Stimulated activated naive CD4-positive, alpha-beta T cell treated with Interleukin-2 at 50 U/mL for 16 hours (primary cell): ENCODE measurements around the gene STARD3NL.
"Not testable (repeated sequence)": the region's sequence is repeated elsewhere in the genome, so short reads cannot be mapped to it uniquely, and the experiment has no call there.

Experiments used
- DNase-seq: peaks from one replicate; lab custom pipeline; 2025; lab: John Stamatoyannopoulos, UW

The STARD3NL gene, protein sequence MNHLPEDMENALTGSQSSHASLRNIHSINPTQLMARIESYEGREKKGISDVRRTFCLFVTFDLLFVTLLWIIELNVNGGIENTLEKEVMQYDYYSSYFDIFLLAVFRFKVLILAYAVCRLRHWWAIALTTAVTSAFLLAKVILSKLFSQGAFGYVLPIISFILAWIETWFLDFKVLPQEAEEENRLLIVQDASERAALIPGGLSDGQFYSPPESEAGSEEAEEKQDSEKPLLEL

DNA sequence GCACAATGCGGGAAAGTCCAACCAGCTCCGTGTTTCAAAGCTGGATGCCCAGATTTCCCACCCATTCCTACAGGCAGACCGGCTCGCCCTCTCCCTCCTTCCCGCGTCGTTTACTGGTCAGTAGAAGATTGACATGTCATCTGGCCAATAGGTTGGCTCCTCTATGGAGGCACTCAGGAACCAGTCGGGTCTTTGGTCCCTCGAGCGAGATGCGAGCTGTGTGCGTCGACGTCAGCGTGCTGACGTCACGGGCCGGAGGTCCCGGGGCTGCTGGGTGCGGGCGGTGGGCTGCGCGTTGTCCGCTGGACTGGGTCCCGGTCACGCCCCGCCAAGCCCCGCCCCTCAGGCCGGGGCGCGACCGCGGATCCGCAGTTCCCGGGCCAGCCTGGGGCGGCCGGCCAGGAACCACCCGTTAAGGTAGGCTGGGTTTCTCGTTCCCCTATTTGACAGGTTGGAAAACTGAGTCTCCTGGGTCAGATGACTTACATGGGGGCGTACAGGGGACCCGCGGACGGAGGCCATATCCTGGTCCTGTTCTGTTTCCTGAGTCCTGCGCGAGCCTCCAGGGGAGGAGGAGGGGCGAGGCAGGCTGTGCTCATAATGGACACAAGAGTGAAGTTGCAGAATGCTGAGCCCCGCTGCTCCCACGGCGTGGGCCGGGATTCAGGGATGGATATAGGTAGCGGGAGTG lies at the start of gene STARD3NL:
Gene STARD3NL (plus strand): TSS at position 242 of the 691 bp plus-strand sequence. CDS start 29,260 bp downstream, outside the sequence.
- peak; percentile 88 for DNase-seq

DNA sequence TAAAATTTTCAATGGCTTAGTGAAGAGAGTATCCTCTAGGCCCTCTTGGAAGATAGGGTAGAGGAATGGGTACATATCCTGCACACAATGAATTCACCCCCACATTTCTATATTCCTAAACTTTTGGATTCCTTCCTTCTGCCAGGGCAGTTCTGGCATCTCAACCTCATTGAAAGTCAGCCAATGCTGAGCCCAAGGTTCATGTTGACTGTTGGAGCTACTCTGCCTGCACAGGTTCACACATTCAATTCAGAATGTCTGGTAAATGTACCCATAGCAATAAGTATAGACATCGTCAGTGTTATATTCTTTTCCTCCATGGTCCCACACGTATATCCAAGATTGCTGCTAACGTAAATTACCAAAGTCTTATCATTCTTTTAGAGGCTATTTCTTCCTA lies 48.9 kb upstream of the STARD3NL start:
- no peak for DNase-seq

DNA sequence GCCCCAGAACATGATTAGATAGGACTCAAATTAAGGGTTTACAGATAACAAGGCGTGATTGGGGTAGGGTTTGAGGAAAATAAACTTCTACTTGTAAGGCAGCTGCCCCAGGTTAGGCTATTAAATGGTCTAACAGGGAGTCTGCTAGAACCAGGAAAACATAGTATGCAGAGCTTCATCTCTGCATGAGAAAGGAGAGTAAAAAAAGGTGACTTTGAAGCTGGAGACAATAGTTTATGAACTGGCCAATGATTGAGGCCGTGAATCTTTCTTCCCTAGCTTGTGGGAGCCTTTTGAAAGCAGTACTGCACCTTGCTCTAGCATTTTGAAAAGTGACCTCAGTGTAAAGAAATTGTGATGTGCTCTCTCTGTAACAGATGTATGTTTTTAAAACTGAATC lies 48.5 kb upstream of the STARD3NL start:
- no peak for DNase-seq

DNA sequence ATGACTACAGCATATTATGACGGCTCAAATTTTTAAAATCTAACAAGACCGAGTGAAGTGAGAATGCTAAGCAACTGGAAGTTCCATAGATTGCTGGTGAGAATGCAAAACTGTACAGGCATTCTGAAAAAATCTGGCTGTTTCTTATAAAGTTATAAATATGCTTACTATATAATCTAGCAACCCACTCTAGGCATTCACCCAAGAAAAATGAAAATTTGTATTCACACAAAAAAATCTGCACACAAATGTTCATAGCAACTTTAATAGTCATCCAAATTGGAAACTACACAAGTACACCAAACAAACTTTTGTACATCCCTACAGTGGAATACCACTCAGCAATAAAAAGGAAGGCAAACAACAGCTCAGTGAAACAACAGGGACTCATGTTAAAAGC lies 39.9 kb upstream of the STARD3NL start:
- DNase-seq, result no peak

DNA sequence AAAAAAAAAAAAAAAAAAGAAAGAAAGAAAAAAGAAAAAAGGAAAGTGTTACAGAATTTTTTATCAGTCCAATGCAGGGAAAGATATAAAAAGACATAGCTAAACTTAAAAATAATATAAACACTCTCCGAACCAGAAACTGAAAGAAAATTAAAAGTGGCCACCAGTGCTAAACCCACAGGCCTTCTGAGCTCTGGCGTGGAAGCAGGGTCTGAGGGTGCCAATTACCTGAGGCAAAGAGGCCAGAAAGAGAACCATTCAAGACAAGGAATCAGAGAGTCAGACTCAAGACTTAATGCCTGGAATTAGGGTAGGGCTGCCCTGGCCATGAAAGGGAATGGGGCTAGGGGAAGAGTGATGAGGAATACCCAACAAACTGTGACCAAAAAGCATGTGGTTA lies 36.9 kb upstream of the STARD3NL start:
- DNase-seq, result no peak

DNA sequence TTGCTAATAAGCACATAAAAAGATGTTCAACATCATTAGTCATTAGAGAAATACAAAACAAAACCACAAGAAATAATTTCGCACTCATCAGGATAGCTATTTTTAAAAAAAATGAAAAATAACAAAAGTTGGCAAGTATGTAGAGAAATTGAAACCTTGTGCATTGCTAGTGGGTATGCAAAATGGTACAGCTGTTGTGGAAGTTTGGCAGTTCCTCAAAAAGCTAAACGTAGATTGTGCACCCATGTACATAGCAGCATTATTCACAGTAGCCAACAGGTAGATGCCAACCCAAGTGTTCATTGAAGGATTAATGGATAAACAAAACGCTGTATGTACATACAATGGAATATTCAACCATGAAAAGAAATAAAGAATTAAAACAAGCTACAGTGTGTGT lies 35.3 kb upstream of the STARD3NL start:
- no peak for DNase-seq

DNA sequence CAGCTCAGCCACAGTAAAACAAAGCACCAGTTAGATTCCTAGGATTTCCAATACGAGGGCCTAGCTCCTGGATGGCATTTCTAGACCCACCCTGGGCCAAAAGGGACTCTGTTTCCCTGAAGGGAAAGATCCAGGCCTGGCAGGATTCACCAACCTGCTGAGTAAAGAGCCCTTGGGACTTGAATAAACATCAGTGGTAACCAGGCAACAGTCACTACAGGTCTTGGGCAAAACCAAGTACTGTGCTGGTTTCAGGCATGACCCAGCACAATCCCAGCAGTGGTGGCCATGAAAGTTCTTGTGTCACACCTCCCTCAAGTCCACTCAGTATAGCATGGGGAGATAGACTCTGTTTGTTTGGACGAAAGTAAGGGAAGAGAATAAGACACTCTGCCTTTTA lies 31.0 kb upstream of the STARD3NL start:
- DNase-seq, result no peak

DNA sequence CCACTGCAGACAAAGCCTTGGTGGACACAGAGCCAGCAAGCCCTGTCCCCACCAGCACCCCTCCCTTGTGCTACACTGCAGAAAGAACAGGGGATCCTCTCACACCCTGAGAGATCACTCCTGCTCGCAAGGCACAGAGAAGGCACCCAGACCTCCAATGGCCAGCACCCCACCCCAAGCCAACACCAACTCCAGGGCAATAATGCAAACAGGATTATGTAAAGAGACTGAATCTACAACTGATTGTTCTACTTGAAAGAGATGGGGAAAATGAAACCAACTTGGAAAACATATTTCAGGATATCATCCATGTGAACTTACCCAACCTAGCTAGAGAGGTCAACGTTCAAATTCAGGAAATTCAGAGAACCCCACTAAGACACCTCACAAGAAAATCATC lies 26.5 kb upstream of the STARD3NL start:
- DNase-seq, result no peak

DNA sequence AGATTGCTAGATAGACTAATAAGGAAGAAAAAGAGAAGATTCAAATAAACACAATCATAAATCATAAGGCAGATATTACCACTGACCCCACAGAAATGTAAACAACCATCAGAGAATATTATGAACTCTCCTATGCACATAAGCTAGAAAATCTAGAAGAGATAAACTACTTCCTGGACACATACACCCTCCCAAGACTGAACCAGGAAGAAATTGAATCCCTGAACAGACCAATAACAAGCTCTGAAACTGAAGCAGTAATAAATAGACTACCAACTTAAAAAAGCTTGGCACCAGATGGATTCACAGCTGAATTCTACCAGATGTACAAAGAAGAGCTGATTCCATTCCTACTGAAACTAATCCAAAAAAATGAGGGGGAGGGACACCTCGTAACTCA lies 24.5 kb upstream of the STARD3NL start:
- no peak for DNase-seq

DNA sequence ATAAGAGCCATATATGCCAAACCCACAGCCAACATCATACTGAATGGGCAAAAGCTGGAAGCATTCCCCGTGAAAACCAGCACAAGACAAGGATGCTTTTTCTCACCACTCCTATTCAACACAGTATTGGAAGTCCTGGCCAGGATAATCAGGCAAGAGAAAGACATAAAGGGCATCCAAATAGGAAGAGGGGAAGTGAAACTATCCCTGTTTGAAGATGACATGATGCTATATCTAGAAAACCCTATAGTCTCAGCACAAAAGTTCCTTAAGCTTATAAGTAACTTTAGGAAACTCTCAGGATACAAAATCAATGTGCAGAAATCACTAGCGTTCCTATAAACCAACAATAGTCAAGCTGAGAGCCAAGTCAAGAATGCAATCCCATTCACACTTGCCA lies 23.8 kb upstream of the STARD3NL start:
- DNase-seq, result no peak

DNA sequence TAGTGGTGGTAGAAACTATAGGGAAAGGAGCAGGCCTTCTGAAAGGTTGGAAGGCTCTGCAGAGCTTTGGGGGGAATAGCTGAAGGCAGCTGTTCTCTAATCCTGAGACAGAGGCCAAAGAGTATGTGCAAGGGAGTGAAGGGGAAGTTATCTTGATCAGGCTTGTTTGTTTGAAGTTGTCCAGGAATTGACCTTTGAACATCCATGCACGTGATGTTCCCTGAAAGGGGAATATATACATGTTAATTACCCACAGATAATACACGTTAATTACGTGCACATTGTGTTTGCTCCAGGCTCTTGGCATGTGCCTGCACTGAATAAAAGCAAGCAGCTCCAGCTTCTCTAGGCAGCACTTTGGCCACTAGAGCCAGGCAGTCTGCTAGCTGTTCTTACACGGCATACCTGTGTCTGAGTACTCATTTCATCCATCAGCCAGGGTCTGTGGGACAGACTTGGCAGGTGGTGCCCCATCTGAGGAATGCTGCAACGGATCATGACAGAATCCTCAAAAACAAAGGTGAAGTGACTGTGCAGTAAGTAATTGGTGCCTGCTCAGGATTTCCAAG lies 18.0 kb upstream of the STARD3NL start:
- DNase-seq, result no peak

DNA sequence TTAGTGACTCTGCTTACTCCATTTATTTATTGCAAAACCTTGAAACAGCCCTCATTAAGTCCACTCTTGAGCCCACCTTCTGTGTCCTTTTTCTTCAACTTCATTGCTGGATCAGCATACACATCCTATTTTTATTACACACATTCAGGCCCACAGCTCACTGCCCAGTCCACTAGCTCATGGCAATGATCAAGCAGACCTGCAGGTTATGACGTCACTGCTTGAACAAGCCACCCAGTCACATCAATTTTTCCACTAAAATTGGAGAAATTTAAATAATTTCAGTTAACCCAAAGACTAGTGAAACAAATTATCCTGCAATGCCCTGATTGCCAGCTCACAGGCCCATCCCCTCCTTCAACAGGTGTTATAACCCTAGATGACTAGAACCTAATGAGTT lies 16.0 kb upstream of the STARD3NL start:
- no peak for DNase-seq

DNA sequence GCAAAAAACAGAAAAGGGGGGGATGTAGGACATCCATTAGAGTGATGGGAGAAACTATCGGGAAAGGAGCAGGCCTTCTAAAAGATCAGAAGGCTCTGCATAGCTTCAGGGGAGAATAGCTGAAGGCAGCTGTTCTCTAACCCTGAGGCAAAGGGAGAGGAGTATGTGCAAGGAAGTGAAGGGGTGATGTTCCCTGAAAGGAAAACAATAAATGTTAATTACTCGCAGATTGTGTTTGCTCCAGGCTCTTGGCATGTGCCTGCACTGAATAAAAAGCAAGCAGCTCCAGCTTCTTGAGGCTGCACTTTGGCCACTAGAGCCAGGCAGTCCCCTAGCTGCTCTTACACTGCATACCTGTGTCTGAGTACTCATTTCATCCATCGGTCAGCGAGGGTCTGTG lies 14.4 kb upstream of the STARD3NL start:
- no peak for DNase-seq

DNA sequence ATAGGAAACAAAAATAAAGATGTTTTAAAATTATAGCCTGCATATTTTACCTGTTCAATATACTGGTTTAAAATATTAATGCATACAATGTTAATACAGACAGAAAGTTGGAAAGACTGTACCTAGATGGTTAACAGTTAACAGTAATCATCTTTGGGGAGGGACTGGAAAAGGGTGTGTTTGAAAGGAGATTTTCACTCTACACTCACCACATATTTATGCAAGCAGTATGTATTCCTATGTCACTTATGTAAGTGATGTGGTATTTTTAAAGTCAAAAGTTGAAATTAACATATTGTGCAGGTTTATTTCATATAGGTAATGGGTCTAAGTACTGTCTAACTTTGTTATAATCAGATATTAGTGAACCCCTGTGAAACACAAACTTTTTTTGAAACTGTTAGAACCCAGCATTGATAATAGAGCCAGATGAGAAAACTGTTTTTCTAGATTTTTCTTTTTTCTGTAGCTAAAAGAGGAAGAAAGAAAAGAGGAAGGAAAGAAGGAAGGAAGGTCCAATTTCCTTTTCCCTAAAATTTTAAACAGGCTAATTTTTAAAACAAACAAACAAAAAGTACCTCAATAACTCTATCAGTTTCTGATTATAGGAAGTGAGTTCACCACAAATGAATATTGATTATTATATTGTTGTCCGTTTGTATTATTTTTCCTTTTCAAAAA lies 9.0 kb upstream of the STARD3NL start:
- DNase-seq, result no peak

DNA sequence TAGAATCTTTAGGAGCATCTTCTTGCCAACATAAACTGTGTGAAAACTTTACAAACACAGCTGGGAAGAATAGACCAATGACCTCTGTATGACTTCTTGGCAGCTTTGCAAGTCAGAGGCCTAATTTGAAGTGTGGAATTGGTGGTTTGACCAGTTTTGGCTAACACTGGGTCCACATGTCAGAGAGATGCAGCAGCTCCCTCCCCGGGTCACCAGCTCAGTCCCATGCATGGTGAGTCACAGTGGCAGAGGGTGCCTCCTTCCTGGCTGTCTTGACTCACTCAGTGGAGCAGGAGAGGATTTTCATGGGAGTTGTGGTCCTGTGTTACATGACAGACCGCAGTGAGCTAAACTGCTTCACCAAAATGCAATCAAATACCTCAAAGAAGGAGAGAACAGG lies 8.2 kb upstream of the STARD3NL start:
- DNase-seq, result no peak

DNA sequence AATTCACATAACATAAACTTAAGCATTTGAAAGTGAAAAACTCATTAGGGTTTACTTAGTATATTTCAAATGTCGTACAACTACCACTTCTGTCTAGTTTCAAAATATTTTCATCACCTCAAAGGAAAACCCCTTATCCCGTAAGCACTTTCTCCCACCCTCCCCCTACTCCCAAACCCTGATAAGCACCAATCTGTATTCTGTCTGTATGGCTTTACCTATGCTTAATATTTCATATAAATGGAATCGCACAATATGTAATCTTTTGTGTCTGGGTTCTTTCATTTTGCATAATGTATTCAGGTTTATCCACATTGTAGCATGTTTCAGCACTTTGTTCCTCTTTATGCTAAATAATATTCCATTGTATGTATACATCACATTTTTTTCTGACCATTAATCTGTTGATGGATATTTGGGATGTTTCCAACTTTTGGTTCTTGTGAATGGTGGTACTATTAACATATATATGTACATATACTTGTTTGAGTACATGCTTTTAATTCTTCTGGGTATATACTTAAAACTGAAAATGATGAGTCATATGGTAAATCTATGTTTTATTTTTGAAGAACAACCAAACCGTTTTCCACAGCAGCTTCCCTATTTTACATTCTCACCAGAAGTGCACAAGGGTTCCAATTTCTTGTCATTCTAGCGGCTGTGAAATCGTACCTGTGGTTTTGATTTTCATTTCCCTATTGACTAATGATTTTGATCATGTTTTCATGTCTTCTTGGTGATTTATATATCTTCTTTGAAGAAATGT lies 6.2 kb upstream of the STARD3NL start:
- DNase-seq, result no peak

DNA sequence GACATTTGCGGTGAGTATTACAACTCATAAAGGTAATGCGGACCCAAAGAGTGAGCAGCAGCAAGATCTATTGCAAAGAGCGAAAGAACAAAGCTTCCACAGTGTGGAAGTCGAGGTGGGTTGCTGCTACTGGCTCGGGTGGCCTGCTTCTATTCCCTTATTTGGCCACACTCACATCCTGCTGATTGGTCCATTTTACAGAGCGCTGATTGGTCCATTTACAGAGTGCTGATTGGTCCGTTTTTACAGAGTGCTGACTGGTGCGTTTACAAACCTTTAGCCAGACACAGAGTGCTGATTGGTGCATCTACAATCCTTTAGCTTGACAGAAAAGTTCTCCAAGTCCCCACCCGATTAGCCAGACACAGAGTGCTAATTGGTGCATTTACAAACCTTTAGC lies 2.5 kb upstream of the STARD3NL start:
- DNase-seq, result not testable (repeated sequence)

DNA sequence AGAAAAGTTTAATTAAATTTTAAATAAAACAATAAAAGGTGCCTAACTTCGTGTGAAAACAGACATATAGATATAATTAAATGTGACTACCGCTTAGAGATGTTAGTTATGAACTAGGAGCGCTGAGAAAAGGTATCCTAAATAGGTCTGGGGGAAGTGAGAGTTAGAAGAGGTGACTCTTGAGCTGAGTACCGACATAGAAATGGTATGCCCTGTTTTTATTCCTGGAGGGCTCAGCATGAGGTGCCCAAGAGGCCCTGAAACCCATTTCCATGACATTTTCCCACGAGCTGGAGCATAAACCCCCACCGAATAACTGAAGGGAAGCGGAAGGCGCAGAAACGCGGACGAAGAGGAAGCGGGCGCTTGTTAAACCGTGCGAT lies 433 bp upstream of the STARD3NL start:
- DNase-seq, result no peak

DNA sequence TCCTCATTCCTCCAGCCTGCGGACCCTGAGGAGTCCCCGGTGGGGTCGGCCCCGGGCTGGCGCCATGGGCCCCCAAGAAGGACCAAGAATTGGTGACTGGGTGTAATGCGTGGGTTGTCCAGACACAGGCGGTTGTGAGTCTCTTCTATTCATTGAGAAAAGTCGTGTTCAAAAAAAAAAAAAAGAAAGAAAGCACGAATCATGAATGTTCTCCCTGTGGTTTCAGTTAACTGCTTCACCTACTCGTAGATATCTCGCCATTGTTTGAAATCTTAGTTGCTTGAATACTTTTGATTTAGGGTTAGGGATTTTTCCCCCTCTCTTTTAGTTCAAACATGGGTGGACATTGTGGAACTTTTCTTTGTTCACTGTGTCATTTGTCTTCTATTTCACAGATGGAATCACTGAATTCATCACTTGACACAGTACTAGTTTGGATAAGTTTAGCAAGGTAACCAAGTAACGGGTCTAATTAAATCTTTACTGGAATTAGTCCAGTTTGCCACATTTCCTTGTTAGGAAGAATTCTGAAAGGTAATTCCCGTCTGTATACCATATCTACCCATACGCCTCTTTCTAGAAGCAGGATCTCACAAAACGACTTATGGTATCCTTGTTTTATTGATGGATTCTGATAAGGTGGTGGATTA lies 775 bp downstream of the STARD3NL start:
- peak; percentile 52 for DNase-seq

DNA sequence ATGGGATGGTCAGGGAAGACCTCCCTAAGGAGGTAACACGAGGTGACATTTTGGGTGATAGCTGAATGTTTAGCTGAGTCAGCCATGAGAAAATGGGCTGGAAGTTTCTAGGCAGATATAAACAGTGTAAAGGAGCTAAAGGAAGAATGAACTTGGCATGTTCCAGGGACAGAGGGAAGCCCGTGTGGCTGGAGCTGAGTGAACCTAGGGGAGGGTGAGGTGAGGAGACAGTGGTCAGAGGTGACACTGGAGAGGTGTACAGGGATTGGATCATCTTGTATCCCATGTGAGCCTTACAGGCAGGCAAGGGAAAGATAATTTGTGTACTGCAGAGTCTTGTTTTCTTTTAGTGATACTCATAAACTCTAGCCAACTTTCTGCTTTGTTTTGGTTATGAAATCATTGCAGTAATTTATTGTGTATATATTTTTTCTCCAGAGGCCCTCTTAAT lies 1.8 kb downstream of the STARD3NL start:
- no peak for DNase-seq

DNA sequence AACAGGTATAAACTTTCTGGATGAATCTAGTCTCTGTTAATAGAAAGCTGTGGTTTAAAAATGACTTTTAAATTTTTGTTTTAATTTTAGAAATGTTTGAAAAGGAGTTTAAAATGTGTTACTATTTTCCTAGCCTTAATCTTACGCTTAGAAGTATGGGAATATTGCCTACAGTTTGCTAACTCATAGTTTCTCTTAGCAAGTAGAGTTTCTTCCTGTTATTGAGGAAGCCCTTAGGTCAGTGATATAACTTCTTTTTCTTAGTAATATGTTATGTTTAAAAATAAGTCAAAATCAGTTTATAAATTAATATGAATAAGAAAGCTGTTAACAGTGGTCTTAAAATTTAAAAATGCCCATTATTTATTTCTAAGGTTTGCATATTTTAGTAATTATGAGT lies 3.1 kb downstream of the STARD3NL start:
- DNase-seq, result no peak

DNA sequence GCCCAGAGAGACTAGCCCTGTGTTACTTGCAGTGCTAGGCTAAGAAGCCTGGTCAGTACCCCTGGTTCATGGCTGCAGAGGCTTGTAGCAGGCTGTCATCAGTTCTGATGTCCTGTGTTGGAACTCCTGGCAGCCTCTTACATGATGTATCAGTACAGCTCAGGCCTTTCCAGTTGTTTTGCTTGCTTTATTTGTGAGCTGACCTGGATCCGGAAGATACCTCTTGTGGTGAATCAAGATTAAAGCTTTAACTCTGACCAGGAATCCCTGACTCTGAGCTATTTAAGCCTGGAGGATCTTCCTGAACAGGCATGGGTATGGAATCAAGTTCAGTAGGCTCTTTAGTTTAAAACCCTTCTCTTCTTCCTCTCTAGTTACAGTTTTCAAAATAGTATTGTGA lies 4.4 kb downstream of the STARD3NL start:
- no peak for DNase-seq
